G401.6 (cell line): ENCODE data around the gene SNX1.
"Not testable (repeated sequence)": the region's sequence is repeated elsewhere in the genome, so short reads cannot be mapped to it uniquely, and the experiment has no call there.

Experiments
- FAIRE-seq: peaks from 2 replicates; lab custom pipeline; 2012; peaks lifted over from hg19 to GRCh38; lab: Jason Lieb, UNC

Gene SNX1

DNA sequence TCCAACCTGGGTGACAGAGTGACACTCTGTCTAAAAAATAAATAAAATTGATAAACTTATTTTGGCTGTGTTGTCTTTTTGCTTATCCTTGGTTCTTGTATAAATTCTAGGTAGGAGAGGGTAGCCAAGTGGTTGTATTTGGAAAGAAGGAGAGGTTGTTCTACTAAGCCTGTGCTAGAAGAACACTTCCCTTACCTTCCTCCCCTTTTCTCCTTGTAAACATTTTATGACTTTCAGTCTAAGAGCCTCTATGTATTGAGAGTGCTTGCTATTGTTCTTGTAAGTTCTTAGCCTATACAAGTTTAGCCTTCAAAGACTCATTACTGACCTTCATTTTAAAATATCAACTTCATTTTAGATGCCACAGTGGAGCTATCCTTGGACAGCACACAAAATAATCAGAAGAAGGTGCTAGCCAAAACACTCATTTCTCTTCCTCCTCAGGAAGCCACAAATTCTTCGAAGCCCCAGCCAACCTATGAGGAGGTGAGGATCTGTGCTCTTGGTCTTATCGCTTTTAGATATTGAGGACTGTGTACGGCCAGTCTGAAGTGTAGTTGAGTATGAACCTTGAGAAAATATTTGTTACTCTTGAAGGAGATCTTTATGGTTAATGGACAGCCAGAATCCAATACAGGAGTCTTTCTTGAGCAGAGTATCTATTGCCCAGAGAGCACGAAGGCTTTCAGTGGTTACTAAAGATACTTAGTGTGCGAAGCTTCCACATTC, 22.1 kb downstream of the SNX1 start:
- FAIRE-seq = no peak

DNA sequence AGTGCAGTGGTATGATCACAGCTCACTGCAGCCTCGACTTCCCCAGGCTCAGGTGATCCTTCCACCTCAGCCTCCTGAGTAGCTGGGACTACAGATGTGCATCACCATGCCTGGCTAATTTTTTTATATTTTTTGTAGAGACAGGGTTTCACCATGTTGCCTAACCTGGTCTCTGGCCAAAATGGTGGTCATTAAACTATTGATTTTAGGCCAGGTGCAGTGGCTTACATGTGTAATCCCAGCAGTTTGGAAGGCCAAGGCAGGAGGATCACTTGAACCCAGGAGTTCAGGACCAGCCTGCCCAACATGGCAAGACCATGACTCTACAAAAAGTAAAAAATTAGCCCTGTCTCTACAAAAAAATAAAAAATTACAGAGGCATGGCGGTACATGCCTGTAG, 24.5 kb downstream of the SNX1 start:
- not testable (repeated sequence) for FAIRE-seq

DNA sequence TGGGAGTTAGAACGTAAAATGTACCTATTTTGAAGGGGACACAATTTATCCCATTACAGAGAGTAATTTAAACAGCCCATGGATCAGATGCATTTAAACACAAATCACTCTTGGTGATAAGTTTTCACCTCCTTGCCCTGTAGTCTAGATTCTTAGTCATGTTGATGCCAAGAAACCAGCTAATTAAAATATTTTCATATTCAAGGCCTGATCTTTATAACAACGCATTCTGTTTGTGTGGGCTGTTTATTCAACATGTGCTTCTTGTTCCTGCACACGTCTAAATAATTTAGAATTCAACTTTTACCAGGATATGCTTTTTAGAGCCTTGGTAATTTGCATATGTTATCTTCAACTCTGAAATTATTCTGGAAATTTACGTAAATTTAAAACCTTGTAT, 25.8 kb downstream of the SNX1 start:
- no peak for FAIRE-seq

DNA sequence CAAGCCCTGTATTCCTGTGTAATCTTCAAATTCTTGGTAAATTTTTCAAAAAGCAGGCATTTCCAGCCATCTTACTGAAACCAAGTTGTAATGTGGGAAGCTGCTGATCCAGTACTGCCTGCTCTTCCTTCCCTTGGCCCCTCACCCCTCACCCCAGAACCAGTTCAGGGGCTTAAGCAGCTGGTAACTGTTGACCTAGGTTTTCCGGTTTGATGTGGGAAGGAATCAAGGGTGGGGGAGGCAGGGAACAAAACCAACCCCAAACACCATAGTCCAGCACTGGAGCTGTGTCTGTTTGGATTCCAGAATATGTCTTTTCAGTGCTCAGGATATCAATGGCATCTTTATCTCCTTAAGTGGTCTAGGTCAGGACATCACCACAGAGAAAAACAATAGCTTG, 26.7 kb downstream of the SNX1 start:
- no peak for FAIRE-seq

DNA sequence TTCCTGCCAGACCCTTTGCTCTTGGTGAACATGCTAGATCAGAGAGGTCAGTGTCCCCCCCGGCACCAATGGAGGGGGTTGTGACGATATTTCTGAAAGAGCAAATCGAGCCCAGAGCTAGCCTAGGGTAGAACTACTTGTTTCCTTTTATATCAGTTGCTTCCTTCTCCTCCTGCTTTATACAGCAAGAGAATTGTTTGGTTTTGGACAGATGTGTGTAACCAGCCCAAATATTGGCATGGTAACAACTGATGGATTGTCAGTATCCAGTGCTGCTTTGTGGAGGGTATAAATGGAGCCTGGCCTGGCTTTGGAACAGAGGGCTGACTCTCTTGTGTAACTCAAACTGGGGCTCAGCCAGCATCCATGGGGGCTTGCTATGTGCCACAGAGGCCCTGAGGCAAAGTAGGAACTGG, 27.2 kb downstream of the SNX1 start:
- FAIRE-seq = no peak

DNA sequence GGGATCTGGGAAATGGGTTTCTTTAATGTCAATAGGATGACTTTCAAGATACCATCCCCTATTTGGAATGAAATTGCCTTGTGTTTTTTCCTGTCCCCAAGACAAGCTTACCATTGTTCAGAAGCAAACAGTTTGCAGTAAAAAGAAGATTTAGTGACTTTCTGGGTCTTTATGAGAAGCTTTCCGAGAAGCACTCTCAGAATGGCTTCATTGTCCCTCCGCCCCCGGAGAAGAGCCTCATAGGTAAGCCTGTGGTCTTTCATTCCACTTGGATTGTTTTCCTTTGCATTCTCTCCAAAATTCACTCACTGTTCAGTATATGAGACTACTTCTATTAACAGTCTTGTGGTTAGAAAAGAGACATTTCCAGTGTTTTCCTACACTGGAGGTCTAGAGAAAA, 30.2 kb downstream of the SNX1 start:
- no peak for FAIRE-seq

DNA sequence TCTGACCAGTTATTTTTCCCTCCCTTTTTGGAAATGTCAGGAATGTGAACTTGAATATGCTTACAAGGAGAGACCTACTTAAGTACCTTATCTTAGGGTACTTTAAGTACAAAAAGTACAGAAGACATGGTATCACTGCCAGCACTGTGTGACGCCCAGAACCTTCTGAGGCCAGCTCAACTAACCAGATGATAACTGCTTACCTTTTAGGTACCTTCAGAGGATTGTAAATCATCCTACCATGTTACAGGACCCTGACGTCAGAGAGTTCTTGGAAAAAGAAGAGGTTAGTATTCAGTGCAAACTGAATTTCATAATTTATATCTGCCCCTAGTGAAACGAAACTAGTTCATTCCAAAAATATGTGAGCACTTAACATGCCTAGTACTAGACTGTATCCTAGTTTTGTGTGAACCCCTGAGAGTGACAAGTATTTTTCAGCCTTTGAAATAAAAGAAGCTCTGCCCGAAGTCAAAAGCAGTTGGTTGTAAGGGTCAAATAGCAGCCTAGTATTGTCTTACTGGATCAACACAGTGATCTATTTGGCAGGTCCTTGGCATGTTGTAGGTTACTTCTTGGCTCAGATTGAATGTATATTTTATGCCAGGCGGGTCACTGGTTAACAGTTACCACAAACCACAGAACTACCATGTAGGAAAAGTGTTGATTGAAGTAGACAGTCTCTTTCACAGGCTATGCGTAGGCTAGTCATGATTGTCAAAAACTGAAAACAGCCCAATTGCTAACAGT, 31.9 kb downstream of the SNX1 start:
- FAIRE-seq = no peak

DNA sequence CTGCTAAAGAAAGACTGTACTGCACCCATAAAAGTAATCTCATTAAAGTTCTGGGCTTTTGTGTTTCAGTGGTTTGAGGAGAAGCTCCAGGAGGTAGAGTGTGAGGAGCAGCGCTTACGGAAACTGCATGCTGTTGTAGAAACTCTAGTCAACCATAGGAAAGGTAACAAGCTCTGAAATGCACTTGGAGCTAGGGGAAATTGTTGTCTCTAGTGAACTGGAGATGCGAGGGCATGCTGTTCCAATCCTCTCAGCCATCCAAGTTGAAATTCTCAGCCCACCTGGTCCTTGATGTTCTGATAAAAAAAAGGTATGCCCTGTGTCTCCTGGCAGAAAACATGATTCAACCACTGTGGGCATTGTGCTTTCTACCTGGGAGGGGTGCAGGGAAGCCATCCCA, 34.4 kb downstream of the SNX1 start:
- FAIRE-seq = no peak

DNA sequence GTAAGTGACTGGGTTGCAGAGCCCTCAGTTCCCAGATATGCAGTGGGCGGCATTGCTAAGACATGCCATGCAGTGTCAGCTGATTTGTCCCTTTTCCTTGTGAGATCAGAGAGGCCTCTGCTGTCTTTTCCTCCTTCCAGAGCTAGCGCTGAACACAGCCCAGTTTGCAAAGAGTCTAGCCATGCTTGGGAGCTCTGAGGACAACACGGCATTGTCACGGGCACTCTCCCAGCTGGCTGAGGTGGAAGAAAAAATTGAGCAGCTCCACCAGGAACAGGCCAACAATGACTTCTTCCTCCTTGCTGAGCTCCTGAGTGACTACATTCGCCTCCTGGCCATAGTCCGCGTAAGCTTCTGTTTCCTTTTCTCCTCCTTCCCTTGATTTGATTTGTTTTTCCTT, 35.8 kb downstream of the SNX1 start:
- no peak for FAIRE-seq

DNA sequence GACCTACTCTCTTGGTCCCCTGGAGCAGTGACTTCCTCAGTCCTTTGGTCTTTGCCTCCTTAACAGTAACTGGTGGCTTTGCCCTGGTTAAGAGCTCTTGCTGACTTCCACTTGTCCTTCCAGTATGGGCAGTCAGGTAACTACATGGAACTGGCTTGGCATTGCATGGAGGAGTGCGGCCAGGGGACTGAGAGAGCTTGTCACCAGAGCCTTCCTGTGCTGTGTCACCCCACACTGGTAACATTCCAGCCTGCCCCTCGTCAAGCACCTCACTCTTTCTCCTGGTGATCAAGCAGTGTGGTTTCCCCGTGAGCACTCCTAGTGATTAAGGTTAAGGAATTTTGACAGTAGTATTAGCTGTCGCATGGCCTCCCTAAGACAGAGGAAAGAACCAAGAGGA, 36.4 kb downstream of the SNX1 start:
- FAIRE-seq = no peak

DNA sequence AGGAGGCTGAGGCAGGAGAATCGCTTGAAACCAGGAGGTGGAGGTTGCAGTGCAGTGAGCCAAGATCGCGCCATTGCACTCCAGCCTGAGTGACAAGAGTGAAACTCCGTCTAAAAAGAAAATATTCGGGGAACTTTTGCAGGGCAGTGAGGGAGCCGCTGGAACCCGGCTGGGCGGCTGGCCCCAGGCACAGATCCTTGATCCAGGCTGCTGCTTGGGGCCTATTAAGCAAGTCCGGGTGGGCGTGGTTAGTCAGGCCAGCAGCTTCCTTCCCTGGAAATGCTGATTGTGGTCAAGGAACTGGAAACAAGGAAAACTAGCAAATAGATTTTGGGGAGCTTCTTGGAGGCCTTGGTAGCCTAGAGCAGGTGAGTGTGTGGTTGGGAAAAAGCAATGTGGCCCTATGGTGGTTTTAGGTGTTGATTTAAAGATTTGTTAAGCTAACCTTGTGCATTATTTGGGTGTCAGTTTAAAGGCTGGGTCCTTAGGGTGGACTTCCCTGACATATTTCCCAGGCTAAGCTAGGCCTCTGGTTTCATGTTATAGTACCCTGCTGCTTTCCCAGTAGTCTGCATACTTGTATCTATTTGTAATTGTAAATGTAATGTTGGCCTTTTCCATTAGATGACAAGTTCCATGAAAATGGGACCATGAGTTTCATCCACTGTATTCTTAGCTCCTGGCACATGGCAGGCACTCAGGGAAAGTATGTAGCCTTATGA, 38.0 kb downstream of the SNX1 start:
- no peak for FAIRE-seq

DNA sequence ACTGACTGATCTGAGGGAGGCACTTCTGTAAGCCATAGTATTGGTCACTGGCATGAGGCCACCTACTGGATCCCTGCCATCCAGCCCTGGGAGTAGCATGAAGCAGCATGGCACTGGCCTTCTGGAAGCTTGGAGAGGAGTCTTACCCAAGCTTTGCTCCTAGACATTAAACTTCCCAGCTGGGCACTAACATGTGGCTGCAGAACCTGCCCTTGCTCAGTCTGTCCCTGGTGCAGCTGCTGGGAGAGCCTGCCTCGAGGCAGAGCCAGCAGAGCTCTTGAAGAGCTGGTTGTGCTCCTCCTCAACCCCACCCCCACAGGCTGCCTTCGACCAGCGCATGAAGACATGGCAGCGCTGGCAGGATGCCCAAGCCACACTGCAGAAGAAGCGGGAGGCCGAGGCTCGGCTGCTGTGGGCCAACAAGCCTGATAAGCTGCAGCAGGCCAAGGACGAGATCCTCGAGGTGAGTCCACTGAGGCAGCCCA, 38.6 kb downstream of the SNX1 start:
- no peak for FAIRE-seq

DNA sequence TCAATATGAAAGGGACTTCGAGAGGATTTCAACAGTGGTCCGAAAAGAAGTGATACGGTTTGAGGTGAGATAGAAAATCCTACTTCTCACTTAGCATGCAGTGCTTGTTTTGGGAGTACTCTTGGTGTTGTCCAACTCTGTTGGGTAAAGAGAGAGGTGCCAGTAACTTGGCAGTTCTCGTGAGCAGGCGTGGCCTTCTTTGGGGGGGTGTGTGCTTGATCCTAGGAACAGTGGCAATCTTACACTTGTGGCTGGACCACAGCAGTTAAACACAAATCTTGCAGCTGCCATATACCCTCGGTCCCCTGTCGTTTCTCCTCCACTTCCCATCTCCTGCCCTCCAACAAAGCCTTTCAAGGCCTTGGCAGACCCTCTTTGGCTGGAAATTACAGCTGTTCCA, 40.6 kb downstream of the SNX1 start:
- no peak for FAIRE-seq

DNA sequence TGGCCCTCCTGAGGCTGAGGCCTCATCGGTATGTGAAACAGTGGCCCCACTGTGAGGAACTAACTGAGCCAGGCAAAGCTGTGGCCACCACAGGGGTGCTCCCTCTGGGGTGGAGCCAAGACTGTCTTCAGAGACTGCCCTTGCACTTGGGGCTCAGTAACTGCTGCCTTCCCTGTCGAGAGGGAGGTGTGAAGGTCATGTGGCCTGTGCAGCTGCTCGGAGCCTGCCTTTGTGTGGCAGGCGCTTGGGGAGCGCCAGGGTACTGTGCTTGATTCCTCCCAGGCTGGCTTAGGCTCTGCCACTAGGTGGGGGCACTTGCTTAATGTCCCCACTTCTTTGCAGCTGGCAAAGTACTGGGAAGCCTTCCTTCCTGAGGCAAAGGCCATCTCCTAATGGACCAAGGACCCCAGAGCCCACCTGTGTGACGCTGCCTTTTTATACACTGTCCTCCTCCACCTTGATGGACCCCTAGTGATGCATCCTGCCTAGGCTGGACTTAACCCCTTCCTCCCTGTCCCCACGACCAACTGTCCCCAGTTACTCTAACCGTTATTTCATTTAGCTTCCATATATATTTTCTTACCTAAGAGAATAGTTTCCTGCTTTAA, 41.5 kb downstream of the SNX1 start:
- no peak for FAIRE-seq

DNA sequence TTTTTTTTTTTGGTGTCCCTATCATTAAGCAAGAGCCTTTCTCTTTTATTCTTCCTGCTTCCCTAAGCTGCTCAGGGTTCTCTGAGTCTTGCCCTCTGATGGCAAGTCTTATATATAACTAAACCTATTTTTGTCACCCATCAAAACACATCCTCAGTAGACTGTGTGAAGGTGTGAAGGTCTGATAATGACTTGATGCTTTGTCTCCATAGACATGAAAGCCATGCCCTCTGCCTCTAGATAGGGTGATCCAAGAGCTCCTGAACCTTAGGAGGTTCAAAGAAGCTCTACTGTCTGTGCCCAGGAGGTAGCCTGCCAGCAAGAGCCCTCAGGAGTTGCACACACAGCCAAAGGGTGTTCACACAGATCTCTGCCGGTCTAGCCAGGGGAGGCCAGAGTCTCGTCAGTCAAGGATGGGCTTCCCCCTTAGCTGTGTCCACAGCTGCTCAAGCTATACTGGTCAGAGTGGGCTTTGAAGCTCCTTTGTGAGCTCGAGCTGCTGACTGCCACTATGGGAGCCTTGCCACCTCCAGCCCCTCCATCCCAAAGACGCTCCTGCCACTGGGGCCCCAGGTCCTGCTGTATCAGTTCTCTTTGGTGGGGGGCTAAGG, 42.7 kb downstream of the SNX1 start:
- FAIRE-seq = no peak

DNA sequence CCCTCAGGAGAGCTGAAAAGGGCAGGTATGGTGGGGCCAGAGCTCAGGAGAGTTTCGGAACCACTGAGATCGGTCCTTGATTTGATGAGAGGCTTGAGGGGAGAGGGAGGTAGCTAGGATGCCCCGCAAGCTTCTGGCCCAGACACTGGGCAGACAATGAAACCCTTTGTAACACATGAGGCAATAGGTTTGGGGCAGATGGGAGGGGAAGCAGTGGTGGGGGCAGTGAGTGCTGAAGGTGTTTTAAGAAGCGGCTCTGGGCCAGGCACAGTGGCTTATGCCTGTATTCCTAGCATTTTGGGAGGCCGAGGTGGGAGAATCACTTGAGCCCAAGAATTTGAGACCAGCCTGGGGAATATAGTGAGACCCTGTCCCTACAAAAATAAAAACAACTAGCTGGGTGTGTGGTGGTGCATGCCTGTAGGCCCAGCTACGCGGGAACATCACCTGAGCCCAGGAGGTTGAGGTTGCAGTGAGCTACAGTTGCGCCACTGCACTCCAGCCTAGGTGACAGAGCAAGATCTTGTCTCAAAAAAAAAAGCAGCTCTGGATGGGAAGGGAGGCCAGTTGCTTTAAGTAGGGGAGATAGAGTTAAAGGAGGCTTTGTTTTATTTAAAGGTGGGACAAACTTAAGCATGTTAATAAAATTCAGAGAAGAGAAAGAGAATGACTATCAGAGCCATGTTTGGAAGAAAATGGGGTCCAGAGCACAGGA, 46.2 kb downstream of the SNX1 start:
- FAIRE-seq = no peak

DNA sequence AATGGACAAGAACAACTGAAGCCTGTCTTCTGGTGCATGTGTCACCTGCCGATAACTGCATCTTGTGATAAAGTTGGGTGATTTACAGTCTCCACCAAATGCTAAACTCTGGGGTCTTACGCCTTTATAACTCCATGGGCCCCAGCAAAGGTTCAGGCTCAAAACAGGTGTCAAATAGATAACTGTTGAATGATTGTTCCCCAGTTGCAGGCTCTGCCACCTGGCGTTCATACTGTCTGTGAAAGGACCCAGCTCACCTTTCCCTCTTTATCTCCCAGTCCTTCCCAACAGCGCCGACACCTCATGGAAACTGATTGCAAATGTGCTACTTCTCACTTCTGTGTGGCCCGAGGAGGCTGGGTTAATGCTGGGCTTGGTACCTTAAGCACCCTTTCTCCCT, 47.5 kb downstream of the SNX1 start:
- no peak for FAIRE-seq

DNA sequence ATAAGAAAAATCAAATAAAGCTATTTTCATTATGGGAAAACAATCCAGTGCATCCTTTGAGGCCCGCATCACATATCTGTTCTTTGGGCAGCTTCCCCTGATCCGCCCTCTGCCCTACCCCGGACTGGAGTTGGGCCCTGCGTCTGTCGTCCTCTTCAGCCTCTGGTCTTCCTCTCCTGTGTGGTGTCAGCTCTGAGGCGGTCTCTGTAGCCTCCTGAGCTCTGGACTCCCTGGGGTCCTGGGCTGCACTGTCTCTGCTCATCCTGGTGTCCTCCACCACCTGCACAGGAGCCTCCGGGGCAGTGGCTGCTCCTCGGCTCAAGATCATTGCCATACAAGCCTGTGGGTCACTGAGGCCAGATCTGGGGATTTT, 48.4 kb downstream of the SNX1 start:
- no peak for FAIRE-seq

DNA sequence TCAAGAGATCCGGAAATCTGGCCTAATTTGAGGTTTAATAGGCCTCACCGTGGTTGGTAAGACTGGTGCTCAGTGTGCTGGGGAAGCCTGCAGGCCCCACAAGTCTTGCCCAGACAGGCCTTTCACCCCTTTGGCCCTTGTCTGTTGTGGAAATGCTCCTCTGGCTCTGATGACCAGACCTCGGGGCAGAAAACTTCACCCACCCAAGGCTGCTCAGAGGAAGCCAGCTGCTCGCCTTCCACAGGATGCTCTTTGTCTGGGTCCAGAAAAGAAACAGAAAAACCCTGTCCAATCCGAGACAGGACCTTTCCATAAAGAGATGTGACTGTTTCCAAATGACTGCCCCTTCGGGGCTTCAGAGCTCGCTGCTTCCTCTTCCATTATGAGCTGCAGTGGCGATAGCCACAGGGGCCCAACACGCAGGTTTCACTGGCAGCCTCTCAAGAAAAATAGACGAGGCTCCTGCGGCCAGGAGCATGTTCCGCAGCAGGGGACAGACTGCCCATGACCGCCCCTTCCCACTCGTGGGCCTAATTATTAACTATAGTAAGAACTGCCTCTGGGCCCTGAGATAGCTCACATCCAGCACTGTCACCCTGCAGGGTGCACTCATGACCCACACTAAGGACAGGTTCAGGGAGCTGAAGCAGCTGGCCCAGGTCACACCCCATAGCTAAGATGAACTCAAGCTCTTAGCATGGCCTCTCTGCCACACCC, 48.9 kb downstream of the SNX1 start:
- FAIRE-seq = no peak

DNA sequence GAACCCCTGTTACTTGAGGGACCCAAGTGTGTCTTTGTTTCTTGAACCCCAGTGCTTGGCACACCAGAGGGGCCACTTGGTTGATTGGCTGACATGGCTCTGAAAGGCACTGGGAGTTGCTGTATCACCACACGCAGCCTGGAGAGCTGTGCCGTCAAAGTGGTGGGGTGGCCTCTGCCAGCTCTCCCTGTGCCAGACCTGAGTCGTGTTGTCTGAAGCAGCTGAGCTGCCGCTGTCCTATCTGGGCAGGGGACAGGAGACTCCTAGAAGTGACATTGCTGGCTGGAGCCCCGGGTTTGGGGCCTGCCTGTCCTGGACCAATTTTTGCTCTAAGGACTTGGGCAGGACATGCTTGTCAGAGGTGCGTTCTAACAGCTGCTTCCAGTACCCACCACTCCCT, 50.3 kb downstream of the SNX1 start:
- no peak for FAIRE-seq

DNA sequence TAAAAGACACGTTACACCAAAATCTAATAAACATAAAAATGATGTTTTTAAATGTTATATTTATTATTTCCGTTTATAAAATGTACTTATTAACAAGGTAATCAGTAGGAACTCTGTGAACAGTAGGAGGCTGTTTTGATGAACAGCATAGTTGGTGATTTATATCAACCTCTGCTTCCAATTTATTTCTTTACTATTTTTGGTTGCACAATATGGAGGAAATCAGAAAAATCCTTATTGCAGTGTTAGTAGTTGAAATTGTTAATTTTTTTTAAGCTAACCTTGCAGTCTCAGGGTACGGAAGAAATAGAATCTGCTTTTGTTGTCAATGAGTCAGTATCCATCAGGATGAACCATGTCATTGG, 50.7 kb downstream of the SNX1 start:
- no peak for FAIRE-seq
